ENCODE measurements around the gene FAM83G. TPM values are rescaled to one million over a fixed set of nuclear protein-coding genes. Genes with fewer than 3 reads are reported as not detected.
"Not testable (repeated sequence)": the region's sequence is repeated elsewhere in the genome, so short reads cannot be mapped to it uniquely, and the experiment has no call there.

Gene FAM83G
- total RNA-seq, 1 donor from 2014 or later: 12.9 TPM

DNA sequence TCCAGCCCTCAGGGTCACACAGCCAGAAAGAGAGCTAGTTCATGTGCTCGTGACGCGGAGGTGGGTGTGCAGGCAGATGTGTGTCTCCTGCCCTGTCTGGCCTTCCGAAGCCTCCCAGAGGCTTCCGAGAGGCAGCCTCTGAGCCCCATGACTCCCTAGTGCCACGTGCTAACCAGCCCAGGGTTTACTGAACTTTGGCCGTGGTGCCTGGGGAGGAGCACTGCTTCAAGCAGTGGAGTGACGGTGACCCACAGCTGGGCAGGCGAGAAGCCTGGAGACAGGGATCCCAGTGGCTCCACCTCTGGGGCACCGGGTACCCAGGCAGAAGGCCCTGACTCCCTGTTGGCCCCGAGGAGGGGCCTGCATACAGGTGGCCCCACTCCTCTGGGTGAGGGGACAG is 24.1 kb upstream of the FAM83G start:
- not testable (repeated sequence) for H3K4me3 ChIP-seq (ENCODE audit: insufficient read depth, low read depth, low read length); H3K9ac ChIP-seq (ENCODE audit: low read length); H3K27me3 Mint-ChIP-seq (ENCODE audit: low read depth, unreplicated experiment); H3K36me3 ChIP-seq (ENCODE audit: insufficient read depth, low read length); H3K4me1 Mint-ChIP-seq (ENCODE audit: low read depth, unreplicated experiment); H3K9me3 ChIP-seq (ENCODE audit: insufficient read depth, low read depth, low read length); H3K36me3 Mint-ChIP-seq (ENCODE audit: low read depth, unreplicated experiment); H3K27ac Mint-ChIP-seq (ENCODE audit: unreplicated experiment); FAIRE-seq; H3K4me3 Mint-ChIP-seq (ENCODE audit: unreplicated experiment); H4K20me1 ChIP-seq (ENCODE audit: insufficient read depth, low read length); H3K79me2 ChIP-seq (ENCODE audit: insufficient read depth, low read length); H2AFZ ChIP-seq (ENCODE audit: low read depth, low read length); H3K27ac ChIP-seq (ENCODE audit: low read depth, low read length); H3K4me1 ChIP-seq (ENCODE audit: insufficient read depth, low read length); H3K4me2 ChIP-seq (ENCODE audit: low read length); H3K9me3 Mint-ChIP-seq (ENCODE audit: unreplicated experiment); DNase-seq (ENCODE audit: low read depth); H3K27me3 ChIP-seq (ENCODE audit: insufficient read depth, low read length)

DNA sequence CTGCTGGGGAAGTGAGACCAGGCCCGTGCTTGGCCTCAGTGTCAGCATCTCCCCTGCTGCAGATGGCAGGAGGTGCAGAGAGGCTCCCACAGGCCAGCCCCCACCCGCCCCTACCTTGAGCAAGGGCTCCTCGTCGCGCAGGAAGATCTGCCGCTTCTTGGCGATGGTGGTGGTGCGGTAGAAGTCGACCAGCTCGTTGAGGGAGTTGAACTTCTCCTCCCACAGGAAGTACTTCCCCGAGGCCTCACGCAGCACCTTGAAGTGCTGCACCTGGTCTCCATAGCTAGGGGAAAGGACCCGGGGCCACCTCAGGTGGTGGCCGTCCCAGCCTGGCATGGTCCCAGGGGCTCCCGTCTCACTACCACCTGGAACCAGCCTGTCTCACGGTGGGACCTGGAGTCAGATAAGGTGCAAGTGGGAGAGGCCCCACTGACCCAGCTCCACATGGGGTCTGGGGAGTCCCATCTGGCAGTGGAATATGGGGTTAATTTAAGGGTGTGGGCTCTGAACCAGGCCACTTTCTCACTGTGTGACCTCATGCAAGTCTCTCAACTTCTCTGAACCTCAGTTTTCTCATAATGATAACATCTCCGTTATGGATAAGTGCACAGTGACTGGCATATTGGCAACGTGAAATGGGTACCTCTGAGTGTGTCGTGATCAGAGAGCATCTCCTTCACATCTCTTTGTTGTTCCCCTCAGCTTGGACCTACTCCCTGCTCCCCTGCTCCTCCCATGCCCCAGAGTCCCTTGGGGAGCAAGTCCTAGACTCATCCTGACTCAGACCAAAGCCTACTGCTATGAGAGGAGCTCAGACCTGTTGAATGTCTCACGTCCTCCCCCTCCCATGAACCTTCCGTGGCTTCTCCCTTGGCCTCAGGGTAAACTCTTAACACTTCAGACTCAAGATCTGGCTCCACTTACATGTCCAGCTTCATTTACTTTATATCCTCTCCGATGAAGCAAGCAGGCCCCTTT is 19.8 kb upstream of the FAM83G start:
- no peak overlapping the region for H3K4me3 Mint-ChIP-seq (ENCODE audit: unreplicated experiment)
- DNase-seq (ENCODE audit: low read depth) (no peak), FAIRE-seq (no peak)
- H3K36me3 ChIP-seq (ENCODE audit: insufficient read depth, low read length): no peaks in the 10 kb centered on the region
- no peaks in the 10 kb centered on the region for H3K9me3 ChIP-seq (ENCODE audit: insufficient read depth, low read depth, low read length)
- H3K4me2 ChIP-seq (ENCODE audit: low read length): no peak overlapping the region
- no peak for TF ChIP-seq EZH2 (IDR thresholded peaks at IDR 0.05; ENCODE audit: insufficient read depth, low read length)
- TF ChIP-seq, protein P1, sequence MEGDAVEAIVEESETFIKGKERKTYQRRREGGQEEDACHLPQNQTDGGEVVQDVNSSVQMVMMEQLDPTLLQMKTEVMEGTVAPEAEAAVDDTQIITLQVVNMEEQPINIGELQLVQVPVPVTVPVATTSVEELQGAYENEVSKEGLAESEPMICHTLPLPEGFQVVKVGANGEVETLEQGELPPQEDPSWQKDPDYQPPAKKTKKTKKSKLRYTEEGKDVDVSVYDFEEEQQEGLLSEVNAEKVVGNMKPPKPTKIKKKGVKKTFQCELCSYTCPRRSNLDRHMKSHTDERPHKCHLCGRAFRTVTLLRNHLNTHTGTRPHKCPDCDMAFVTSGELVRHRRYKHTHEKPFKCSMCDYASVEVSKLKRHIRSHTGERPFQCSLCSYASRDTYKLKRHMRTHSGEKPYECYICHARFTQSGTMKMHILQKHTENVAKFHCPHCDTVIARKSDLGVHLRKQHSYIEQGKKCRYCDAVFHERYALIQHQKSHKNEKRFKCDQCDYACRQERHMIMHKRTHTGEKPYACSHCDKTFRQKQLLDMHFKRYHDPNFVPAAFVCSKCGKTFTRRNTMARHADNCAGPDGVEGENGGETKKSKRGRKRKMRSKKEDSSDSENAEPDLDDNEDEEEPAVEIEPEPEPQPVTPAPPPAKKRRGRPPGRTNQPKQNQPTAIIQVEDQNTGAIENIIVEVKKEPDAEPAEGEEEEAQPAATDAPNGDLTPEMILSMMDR (IDR thresholded peaks at IDR 0.05; ENCODE audit: insufficient read depth, low read depth, low read length): no peak
- no peaks in the 10 kb centered on the region for H3K79me2 ChIP-seq (ENCODE audit: insufficient read depth, low read length)
- H3K27me3 ChIP-seq (ENCODE audit: insufficient read depth, low read length): no peaks in the 10 kb centered on the region
- H2AFZ ChIP-seq (ENCODE audit: low read depth, low read length): no peak overlapping the region
- H3K9me3 Mint-ChIP-seq (ENCODE audit: unreplicated experiment): no peaks in the 10 kb centered on the region
- H3K4me3 ChIP-seq (ENCODE audit: insufficient read depth, low read depth, low read length): no peak overlapping the region
- H3K27ac ChIP-seq (ENCODE audit: low read depth, low read length): no peak overlapping the region
- H3K36me3 Mint-ChIP-seq (ENCODE audit: low read depth, unreplicated experiment): no peaks in the 10 kb centered on the region
- no peak overlapping the region for H3K27ac Mint-ChIP-seq (ENCODE audit: unreplicated experiment)
- no peak overlapping the region for H3K9ac ChIP-seq (ENCODE audit: low read length)
- peaks cover 20% of the 10 kb centered on the region for H3K27me3 Mint-ChIP-seq (ENCODE audit: low read depth, unreplicated experiment)
- peaks cover 4% of the 10 kb centered on the region for H3K4me1 Mint-ChIP-seq (ENCODE audit: low read depth, unreplicated experiment)
- H3K4me1 ChIP-seq (ENCODE audit: insufficient read depth, low read length): no peaks in the 10 kb centered on the region
- H4K20me1 ChIP-seq (ENCODE audit: insufficient read depth, low read length): no peaks in the 10 kb centered on the region

DNA sequence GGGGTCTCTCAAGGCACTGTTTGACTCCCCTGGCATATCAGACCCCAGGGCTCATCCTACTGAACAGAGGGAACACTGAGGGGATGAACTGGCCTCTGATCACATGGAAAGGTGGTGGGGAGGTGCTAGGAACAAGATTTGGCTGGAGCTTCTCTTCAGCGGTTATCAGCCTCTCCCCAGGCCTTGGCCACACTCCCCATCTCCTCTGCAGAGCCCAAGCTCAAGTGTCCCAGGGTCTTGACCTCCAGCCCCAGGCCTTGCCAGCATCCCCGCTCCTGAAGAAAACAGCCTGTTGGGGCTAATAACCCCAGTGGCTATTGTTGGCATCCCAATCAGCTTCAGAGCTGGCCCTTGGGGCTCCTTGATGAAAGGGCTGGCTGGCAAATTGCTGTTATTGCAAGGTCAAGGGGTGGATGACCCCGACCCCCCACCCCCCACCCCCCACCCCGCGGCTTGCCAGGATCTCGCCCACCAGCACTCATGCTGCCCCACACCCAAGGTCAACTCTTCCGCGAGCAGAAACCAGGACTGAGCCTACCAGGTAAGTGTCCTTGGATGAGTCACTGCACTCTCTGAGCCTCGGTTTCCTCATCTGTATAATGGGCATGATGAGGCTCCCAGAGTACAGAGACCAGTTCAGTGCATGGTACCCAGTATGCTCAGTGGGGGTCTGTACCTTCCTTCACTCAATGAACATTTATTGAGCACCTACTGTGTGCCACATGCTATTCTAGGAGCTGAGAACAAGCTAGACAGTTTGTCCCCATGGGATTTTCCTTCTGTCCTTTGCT is 18.8 kb upstream of the FAM83G start:
- H3K27ac Mint-ChIP-seq (ENCODE audit: unreplicated experiment): no peak overlapping the region
- no peaks in the 10 kb centered on the region for H3K9me3 ChIP-seq (ENCODE audit: insufficient read depth, low read depth, low read length)
- DNase-seq (ENCODE audit: low read depth): no peak

More for the DNA sequence above, 18.8 kb upstream of the FAM83G start:
- no peak for FAIRE-seq
- H2AFZ ChIP-seq (ENCODE audit: low read depth, low read length): no peak overlapping the region
- H3K27me3 Mint-ChIP-seq (ENCODE audit: low read depth, unreplicated experiment): peaks cover 29% of the 10 kb centered on the region
- H3K4me3 ChIP-seq (ENCODE audit: insufficient read depth, low read depth, low read length): no peak overlapping the region
- TF ChIP-seq, protein P1 (IDR thresholded peaks at IDR 0.05; ENCODE audit: insufficient read depth, low read depth, low read length): no peak
- TF ChIP-seq EZH2 (IDR thresholded peaks at IDR 0.05; ENCODE audit: insufficient read depth, low read length): no peak
- H3K36me3 ChIP-seq (ENCODE audit: insufficient read depth, low read length): no peaks in the 10 kb centered on the region
- H3K27ac ChIP-seq (ENCODE audit: low read depth, low read length): no peak overlapping the region
- H3K36me3 Mint-ChIP-seq (ENCODE audit: low read depth, unreplicated experiment): no peaks in the 10 kb centered on the region
- no peak overlapping the region for H3K4me2 ChIP-seq (ENCODE audit: low read length)
- no peaks in the 10 kb centered on the region for H3K79me2 ChIP-seq (ENCODE audit: insufficient read depth, low read length)
- H4K20me1 ChIP-seq (ENCODE audit: insufficient read depth, low read length): no peaks in the 10 kb centered on the region
- H3K9ac ChIP-seq (ENCODE audit: low read length): no peak overlapping the region
- peaks cover 3% of the 10 kb centered on the region for H3K27me3 ChIP-seq (ENCODE audit: insufficient read depth, low read length)
- no peaks in the 10 kb centered on the region for H3K9me3 Mint-ChIP-seq (ENCODE audit: unreplicated experiment)
- no peak overlapping the region for H3K4me3 Mint-ChIP-seq (ENCODE audit: unreplicated experiment)
- H3K4me1 ChIP-seq (ENCODE audit: insufficient read depth, low read length): no peaks in the 10 kb centered on the region
- peaks cover 4% of the 10 kb centered on the region for H3K4me1 Mint-ChIP-seq (ENCODE audit: low read depth, unreplicated experiment)

Measured in astrocyte (in vitro differentiated cells and primary cell).